IMR-90 (cell line): Measurements from ENCODE around the gene CCDC88A.

Experiments
- FOS ChIP-seq: fragments of 150-350 bp; IDR thresholded peaks from 2 replicates; pipeline ENCODE4 v1.6.1; 2016; ENCODE audit warnings: low read depth, low read length
- POLR2A ChIP-seq: IDR thresholded peaks from 2 replicates; pipeline ENCODE4 v1.6.1; 2012; ENCODE audit warnings: mild to moderate bottlenecking, low read depth, low read length
- TF ChIP-seq, protein P1 (sequence below): conservative IDR thresholded peaks from 2 replicates; pipeline ENCODE4 v1.5.1; 2012; ENCODE audit warnings: mild to moderate bottlenecking, low read depth, low read length, improper control_type of control experiment
- TF ChIP-seq, protein P2 (sequence below): fragments of 150-350 bp; IDR thresholded peaks from 2 replicates; pipeline ENCODE4 v1.6.1; 2017; ENCODE audit warnings: mild to moderate bottlenecking, antibody characterized with exemption, low read length, low read depth

DNA sequence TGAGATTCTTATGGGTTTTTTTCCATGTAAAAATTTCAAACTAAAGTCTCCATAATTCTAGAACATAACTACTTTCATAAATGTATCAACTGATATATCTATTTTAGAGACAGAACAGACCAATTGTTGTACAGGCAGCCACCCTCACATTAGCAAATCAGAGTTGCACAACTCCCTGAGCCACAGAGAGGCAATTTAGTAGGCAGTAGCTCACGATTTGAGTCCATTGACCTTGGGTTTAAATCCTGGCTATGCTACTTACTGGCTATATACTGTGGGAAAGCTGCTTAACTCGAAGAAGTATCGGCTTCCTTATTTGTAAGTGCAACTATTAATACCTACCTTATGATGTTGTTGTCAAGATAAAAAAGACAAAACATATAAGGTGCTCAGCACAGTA is 166.8 kb downstream of the CCDC88A start:
- TF ChIP-seq, protein P1, sequence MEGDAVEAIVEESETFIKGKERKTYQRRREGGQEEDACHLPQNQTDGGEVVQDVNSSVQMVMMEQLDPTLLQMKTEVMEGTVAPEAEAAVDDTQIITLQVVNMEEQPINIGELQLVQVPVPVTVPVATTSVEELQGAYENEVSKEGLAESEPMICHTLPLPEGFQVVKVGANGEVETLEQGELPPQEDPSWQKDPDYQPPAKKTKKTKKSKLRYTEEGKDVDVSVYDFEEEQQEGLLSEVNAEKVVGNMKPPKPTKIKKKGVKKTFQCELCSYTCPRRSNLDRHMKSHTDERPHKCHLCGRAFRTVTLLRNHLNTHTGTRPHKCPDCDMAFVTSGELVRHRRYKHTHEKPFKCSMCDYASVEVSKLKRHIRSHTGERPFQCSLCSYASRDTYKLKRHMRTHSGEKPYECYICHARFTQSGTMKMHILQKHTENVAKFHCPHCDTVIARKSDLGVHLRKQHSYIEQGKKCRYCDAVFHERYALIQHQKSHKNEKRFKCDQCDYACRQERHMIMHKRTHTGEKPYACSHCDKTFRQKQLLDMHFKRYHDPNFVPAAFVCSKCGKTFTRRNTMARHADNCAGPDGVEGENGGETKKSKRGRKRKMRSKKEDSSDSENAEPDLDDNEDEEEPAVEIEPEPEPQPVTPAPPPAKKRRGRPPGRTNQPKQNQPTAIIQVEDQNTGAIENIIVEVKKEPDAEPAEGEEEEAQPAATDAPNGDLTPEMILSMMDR = no peak
- TF ChIP-seq, protein P2, sequence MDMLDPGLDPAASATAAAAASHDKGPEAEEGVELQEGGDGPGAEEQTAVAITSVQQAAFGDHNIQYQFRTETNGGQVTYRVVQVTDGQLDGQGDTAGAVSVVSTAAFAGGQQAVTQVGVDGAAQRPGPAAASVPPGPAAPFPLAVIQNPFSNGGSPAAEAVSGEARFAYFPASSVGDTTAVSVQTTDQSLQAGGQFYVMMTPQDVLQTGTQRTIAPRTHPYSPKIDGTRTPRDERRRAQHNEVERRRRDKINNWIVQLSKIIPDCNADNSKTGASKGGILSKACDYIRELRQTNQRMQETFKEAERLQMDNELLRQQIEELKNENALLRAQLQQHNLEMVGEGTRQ = no peak
- TF ChIP-seq POLR2A = no peak
- no peak for TF ChIP-seq FOS
